ENCODE data around the gene ESYT3.

GRCh38 chr3:138493804-138494606 is 59.6 kb downstream of the ESYT3 start:
- no peak for TF ChIP-seq CTCF (IDR thresholded peaks at IDR 0.05)
- TF ChIP-seq POLR2A (IDR thresholded peaks at IDR 0.05) = no peak
